Ascending aorta (tissue), 2 donors: ENCODE results near the gene PDCD1LG2. TPM values are rescaled to one million over a fixed set of nuclear protein-coding genes. Genes with fewer than 3 reads are reported as not detected.
"Not testable (repeated sequence)": the region's sequence is repeated elsewhere in the genome, so short reads cannot be mapped to it uniquely, and the experiment has no call there.

Experiments
- DNase-seq, 2 donors: peaks; one replicate each; pipeline ENCODE4 v3.0.0-alpha.2; 2019; ENCODE audit warnings: low spot score in 2 of 2
- H3K27ac ChIP-seq, 2 donors: fragments of 200-600 bp; sonication (generic); one replicate each; pipeline ENCODE4 v1.5.1; 2016 to 2017; ENCODE audit warnings: mild to moderate bottlenecking in 1 of 2
- H3K27me3 ChIP-seq: fragments of 200-600 bp; sonication (generic); one replicate; pipeline ENCODE4 v1.5.1; 2017
- H3K36me3 ChIP-seq, 2 donors: fragments of 200-600 bp; sonication (generic); one replicate each; pipeline ENCODE4 v1.5.1; 2016
- H3K4me1 ChIP-seq, 2 donors: fragments of 200-600 bp; sonication (generic); one replicate each; pipeline ENCODE4 v1.5.1; 2016 to 2017; ENCODE audit warnings: mild to moderate bottlenecking in 1 of 2
- H3K4me3 ChIP-seq, 2 donors: fragments of 200-600 bp; sonication (generic); one replicate each; pipeline ENCODE4 v1.5.1; 2016 to 2017; ENCODE audit warnings: mild to moderate bottlenecking in 1 of 2
- H3K9me3 ChIP-seq, 2 donors: fragments of 200-600 bp; sonication (generic); one replicate each; pipeline ENCODE4 v1.5.1; 2016
- CTCF ChIP-seq, 3 experiments: fragments of 200-600 bp in 2 of 3; fragments of 450-650 bp in 1 of 3; sonication (generic) in 2 of 3; IDR thresholded peaks; one replicate each; pipeline ENCODE4 v1.5.1; 2016 to 2019; ENCODE audit warnings: antibody characterized with exemption in 3 of 3, mild to moderate bottlenecking in 1 of 3, moderate library complexity in 1 of 3
- intact Hi-C: fragments of 100-400 bp; cut with DNase I; formaldehyde crosslinking; loops from one replicate; pipeline ENCODE4 v1.15.1; 2023
- total RNA-seq: library from RNA; depleted of rRNA; stranded (reverse); fragments of >200 nt; gene quantifications from one replicate; pipeline ENCODE4 v1.1.0, GENCODE V29; 2016

The PDCD1LG2 gene
- total RNA-seq, 1 donor from 2014 or later, result 1.1 TPM

- Histone ChIP-seq H3K9me3 (no peaks in the 10 kb centered on the region), H3K27me3 (no peaks in the 10 kb centered on the region), H3K27ac (no peak overlapping the region), H3K4me1 (no peaks in the 10 kb centered on the region), H3K4me3 (no peak overlapping the region), H3K36me3 (no peaks in the 10 kb centered on the region)
- intact Hi-C loops, result no loop called here
- TF ChIP-seq CTCF (IDR thresholded peaks at IDR 0.05), result no peak
- no peak for DNase-seq
These were observed 39.5 kb upstream of the PDCD1LG2 start for GRCh38 chr9:5470816-5471215.

- DNase-seq, H3K4me3 ChIP-seq, intact Hi-C loops, H3K4me1 ChIP-seq, H3K27me3 ChIP-seq, H3K27ac ChIP-seq, H3K9me3 ChIP-seq, H3K36me3 ChIP-seq: not testable (repeated sequence)
These were observed 34.7 kb upstream of the PDCD1LG2 start for GRCh38 chr9:5475611-5476010.

GRCh38 chr9:5478206-5478605 lies 32.1 kb upstream of the PDCD1LG2 start:
- no peak for TF ChIP-seq CTCF (IDR thresholded peaks at IDR 0.05)
- Histone ChIP-seq H3K4me1 (no peaks in the 10 kb centered on the region), H3K4me3 (no peak overlapping the region), H3K36me3 (no peaks in the 10 kb centered on the region), H3K9me3 (no peaks in the 10 kb centered on the region), H3K27me3 (no peaks in the 10 kb centered on the region), H3K27ac (no peak overlapping the region)
- intact Hi-C loops, result no loop called here
- no peak for DNase-seq

GRCh38 chr9:5479994-5480694 lies 30.2 kb upstream of the PDCD1LG2 start:
- Histone ChIP-seq H3K27ac (no peak overlapping the region), H3K4me3 (no peak overlapping the region), H3K9me3 (no peaks in the 10 kb centered on the region), H3K27me3 (no peaks in the 10 kb centered on the region), H3K36me3 (no peaks in the 10 kb centered on the region), H3K4me1 (no peaks in the 10 kb centered on the region)
- intact Hi-C loops, result no loop called here
- no peak for DNase-seq
- no peak for TF ChIP-seq CTCF (IDR thresholded peaks at IDR 0.05)

- no peaks in the 10 kb centered on the region for H3K4me1 ChIP-seq
- TF ChIP-seq CTCF (IDR thresholded peaks at IDR 0.05), result no peak
- H3K9me3 ChIP-seq, result no peaks in the 10 kb centered on the region
- H3K36me3 ChIP-seq, result no peaks in the 10 kb centered on the region
- no peak for DNase-seq
- no peaks in the 10 kb centered on the region for H3K27me3 ChIP-seq
- no peak overlapping the region for H3K27ac ChIP-seq
- no peak overlapping the region for H3K4me3 ChIP-seq
- intact Hi-C loops, result no loop called here
These were observed 29.4 kb upstream of the PDCD1LG2 start for GRCh38 chr9:5480919-5481318.

GRCh38 chr9:5481322-5482040 lies 28.9 kb upstream of the PDCD1LG2 start:
- Histone ChIP-seq H3K4me1 (no peaks in the 10 kb centered on the region), H3K36me3 (no peaks in the 10 kb centered on the region), H3K27me3 (no peaks in the 10 kb centered on the region), H3K27ac (no peak overlapping the region), H3K4me3 (no peak overlapping the region), H3K9me3 (no peaks in the 10 kb centered on the region)
- TF ChIP-seq CTCF (IDR thresholded peaks at IDR 0.05), result no peak
- intact Hi-C loops, result no loop called here
- no peak for DNase-seq
